ENCODE data around the gene TBX3.

Gene TBX3

DNA sequence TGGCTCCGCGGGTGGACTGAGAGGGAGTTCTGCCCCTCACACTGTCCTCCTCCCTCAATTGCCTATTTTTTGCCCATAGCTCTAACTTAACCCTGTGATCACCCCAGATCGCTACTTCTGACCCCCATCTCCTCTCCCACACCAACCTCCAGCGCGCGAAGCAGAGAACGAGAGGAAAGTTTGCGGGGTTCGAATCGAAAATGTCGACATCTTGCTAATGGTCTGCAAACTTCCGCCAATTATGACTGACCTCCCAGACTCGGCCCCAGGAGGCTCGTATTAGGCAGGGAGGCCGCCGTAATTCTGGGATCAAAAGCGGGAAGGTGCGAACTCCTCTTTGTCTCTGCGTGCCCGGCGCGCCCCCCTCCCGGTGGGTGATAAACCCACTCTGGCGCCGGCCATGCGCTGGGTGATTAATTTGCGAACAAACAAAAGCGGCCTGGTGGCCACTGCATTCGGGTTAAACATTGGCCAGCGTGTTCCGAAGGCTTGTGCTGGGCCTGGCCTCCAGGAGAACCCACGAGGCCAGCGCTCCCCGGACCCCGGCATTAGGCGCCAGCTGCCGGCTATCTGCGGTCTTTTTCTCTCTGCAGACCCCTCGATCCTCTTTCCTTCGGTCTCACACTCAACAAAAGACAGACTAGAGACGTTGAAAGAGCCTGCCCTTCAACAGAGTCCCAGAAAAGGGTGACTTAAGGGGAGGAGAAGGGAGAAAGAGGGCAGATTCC is 3.0 kb upstream of the TBX3 start:
- Histone ChIP-seq H3K27ac (ENCODE audit: low read length) (no peak overlapping the region), H3K4me3 (ENCODE audit: low read length) (no peak overlapping the region), H3K9ac (ENCODE audit: low read length) (no peak overlapping the region), H3K27me3 (ENCODE audit: control insufficient read depth, insufficient read depth, low read length) (peaks cover 97% of the 10 kb centered on the region), H3K4me1 (ENCODE audit: control insufficient read depth, low read depth, low read length) (peaks cover 28% of the 10 kb centered on the region), H3K36me3 (ENCODE audit: control insufficient read depth, low read depth, low read length) (no peaks in the 10 kb centered on the region), H3K9me3 (ENCODE audit: control insufficient read depth, low read depth, low read length) (no peaks in the 10 kb centered on the region)

DNA sequence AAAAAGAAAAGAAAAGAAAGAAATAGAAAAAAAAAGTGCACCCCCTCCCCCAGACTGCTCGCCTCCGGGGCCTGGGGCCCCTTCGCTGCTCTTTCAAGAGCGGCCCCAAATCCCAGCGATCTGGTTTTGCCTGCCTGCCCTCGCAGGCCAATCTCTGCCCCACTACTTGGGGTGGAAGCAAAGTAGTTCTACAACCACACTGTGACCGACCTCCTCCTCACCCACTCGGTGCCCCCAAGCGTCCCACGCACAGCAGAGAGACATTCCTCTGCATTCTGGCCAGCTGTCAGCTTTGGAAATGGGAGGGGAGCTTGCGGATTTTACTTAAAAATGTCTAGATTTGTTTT is 2.4 kb upstream of the TBX3 start:
- H3K4me3 ChIP-seq (ENCODE audit: low read length), result no peak overlapping the region
- no peak overlapping the region for H3K27ac ChIP-seq (ENCODE audit: low read length)
- H3K9ac ChIP-seq (ENCODE audit: low read length), result no peak overlapping the region
- peaks cover 28% of the 10 kb centered on the region for H3K4me1 ChIP-seq (ENCODE audit: control insufficient read depth, low read depth, low read length)
- H3K9me3 ChIP-seq (ENCODE audit: control insufficient read depth, low read depth, low read length), result peaks cover under 1% of the 10 kb centered on the region
- H3K36me3 ChIP-seq (ENCODE audit: control insufficient read depth, low read depth, low read length), result no peaks in the 10 kb centered on the region
- peaks cover 97% of the 10 kb centered on the region for H3K27me3 ChIP-seq (ENCODE audit: control insufficient read depth, insufficient read depth, low read length)

DNA sequence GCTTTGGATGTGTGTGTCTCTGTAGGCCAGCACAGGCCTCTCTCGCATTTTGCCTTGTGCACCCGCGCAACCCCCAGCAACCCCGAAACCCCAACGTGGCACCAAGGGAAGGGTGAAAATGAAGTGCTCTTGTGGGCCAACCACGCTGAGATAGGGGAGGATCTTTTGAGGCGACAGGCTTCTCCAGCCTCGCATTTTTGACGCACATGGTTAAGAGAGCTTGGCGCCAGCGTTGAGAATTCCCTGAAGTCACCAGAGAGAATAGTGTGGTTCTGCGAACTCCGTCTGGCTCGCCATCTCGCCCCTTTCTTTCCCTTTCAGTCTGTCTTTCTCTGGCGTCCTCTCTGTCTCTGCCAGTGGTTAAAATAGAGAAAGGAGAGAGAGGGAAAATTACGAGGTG is 1.9 kb upstream of the TBX3 start:
- Histone ChIP-seq H3K9ac (ENCODE audit: low read length) (no peak overlapping the region), H3K36me3 (ENCODE audit: control insufficient read depth, low read depth, low read length) (no peaks in the 10 kb centered on the region), H3K4me1 (ENCODE audit: control insufficient read depth, low read depth, low read length) (peaks cover 28% of the 10 kb centered on the region), H3K9me3 (ENCODE audit: control insufficient read depth, low read depth, low read length) (peaks cover 4% of the 10 kb centered on the region), H3K27me3 (ENCODE audit: control insufficient read depth, insufficient read depth, low read length) (peaks cover 97% of the 10 kb centered on the region), H3K27ac (ENCODE audit: low read length) (no peak overlapping the region), H3K4me3 (ENCODE audit: low read length) (peak overlapping the region; percentile 61)

DNA sequence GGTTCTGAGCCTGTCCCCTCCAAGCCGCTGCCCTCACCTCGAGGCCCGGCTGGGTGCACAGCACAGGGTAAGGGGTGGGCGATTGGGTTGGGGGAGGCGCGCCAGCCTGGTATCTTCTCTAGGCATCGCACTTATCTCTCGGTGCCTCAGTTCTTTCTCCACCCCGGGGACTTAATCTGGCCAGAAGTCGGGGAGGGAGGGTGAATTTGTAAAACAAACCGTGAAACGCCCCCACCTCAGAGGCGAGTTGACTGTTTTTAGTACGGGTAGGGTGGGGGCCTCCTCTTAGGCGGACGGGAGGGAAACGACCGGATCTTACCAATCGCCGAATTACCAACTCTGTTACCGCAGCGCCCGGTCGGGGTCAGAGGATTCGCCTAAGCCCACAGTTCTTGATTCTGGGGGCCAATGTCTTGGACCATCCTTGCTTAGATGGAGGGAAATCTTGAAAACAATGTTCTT is 1.4 kb upstream of the TBX3 start:
- peaks cover 28% of the 10 kb centered on the region for H3K4me1 ChIP-seq (ENCODE audit: control insufficient read depth, low read depth, low read length)
- peaks cover 4% of the 10 kb centered on the region for H3K9me3 ChIP-seq (ENCODE audit: control insufficient read depth, low read depth, low read length)
- H3K9ac ChIP-seq (ENCODE audit: low read length), result no peak overlapping the region
- no peak overlapping the region for H3K27ac ChIP-seq (ENCODE audit: low read length)
- peak overlapping the region; percentile 61 for H3K4me3 ChIP-seq (ENCODE audit: low read length)
- H3K27me3 ChIP-seq (ENCODE audit: control insufficient read depth, insufficient read depth, low read length), result peaks cover 97% of the 10 kb centered on the region
- no peaks in the 10 kb centered on the region for H3K36me3 ChIP-seq (ENCODE audit: control insufficient read depth, low read depth, low read length)

DNA sequence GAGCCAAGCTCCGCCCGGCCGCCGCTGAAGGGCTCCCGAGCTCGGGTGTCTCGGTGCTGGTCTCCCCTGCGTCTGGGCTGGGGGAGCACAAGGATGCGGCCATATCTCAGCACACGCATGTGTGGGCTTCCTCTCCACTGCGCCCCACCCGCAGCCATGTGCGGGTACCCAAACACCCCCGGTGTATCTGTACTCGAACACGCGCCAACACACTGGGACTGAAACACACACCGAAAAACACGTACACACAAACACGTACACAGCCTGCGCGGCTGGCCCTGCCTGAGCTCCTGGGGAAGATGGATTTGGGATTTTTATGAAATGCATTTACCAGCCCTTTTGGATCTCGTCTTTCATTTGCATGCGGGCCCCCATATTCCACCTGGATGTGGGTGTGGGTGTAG is 897 bp upstream of the TBX3 start:
- Histone ChIP-seq H3K9ac (ENCODE audit: low read length) (peak overlapping the region; percentile 23), H3K27ac (ENCODE audit: low read length) (no peak overlapping the region), H3K4me3 (ENCODE audit: low read length) (peak overlapping the region; percentile 61), H3K36me3 (ENCODE audit: control insufficient read depth, low read depth, low read length) (no peaks in the 10 kb centered on the region), H3K4me1 (ENCODE audit: control insufficient read depth, low read depth, low read length) (peaks cover 31% of the 10 kb centered on the region), H3K27me3 (ENCODE audit: control insufficient read depth, insufficient read depth, low read length) (peaks cover 97% of the 10 kb centered on the region), H3K9me3 (ENCODE audit: control insufficient read depth, low read depth, low read length) (peaks cover 4% of the 10 kb centered on the region)

DNA sequence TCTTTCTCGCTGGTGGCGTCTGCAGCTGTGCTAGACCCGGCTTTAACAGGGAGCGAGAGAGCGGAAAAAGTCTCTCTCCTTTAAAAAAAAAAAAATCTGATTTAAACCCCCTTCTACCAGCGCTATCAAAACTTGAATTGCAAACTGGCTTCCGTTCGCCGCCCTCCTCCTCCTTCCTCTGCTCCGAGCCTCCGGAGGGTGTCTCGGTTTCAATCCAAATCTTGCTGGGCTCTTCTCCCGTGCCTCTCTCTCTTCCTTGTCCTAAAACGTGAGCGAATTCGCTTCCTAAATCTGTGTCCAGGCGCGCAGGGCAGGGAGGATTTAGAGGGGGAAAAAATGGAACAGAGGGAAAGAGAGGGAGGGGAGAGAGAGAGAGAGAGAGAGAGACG is 272 bp downstream of the TBX3 start:
- peaks cover 97% of the 10 kb centered on the region for H3K27me3 ChIP-seq (ENCODE audit: control insufficient read depth, insufficient read depth, low read length)
- H3K4me3 ChIP-seq (ENCODE audit: low read length), result peak overlapping the region; percentile 61
- no peak overlapping the region for H3K27ac ChIP-seq (ENCODE audit: low read length)
- H3K4me1 ChIP-seq (ENCODE audit: control insufficient read depth, low read depth, low read length), result peaks cover 43% of the 10 kb centered on the region
- H3K36me3 ChIP-seq (ENCODE audit: control insufficient read depth, low read depth, low read length), result no peaks in the 10 kb centered on the region
- peaks cover 4% of the 10 kb centered on the region for H3K9me3 ChIP-seq (ENCODE audit: control insufficient read depth, low read depth, low read length)
- H3K9ac ChIP-seq (ENCODE audit: low read length), result no peak overlapping the region

DNA sequence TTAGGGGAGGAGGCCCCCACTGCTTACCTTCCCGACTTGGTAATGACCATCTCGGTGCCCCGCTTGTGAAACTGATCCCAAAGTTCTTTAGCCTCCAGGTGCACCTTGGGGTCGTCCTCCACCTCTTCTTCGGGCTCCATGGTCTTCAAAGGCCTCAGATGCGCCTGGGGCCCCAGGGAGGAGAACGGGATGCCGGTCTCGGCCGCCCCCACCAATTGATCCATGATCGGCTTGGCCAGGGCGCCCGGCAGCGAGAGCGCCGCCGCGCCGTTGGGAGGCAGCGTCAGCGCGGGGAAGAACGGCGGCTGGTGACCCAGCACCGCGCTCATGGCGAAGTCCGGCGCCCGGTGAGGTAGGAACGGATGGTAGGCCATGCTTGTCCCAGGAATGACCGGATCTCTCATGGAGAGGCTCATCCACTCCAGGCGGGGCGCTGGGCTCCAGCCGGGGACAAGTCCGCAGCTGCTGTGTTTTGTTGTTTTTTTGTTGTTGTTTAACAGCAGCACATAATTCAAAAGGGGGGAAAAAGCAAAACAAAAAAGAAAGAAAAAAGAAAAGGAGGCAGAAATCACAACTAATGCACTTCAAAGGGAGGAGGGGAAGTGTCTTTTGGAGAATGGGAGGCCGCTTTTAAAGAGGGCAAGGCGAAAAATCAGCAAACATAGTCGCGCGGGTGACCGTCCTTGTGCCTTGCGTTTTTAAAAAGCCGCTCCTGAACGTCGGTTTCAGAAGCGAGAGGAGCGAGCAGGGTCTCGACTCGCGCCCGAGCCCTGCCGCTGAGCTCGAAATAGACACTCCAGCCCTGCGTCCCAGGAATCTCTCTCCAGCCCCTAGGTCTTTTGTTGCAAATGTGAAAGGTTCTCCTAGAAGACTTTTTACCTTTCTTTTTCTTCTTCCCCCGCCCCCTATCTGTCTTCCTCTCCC is 928 bp downstream of the TBX3 start:
- Histone ChIP-seq H3K27ac (ENCODE audit: low read length) (no peak overlapping the region), H3K9ac (ENCODE audit: low read length) (no peak overlapping the region), H3K36me3 (ENCODE audit: control insufficient read depth, low read depth, low read length) (no peaks in the 10 kb centered on the region), H3K4me3 (ENCODE audit: low read length) (peak overlapping the region; percentile 61), H3K9me3 (ENCODE audit: control insufficient read depth, low read depth, low read length) (peaks cover 4% of the 10 kb centered on the region), H3K27me3 (ENCODE audit: control insufficient read depth, insufficient read depth, low read length) (peaks cover 97% of the 10 kb centered on the region), H3K4me1 (ENCODE audit: control insufficient read depth, low read depth, low read length) (peaks cover 43% of the 10 kb centered on the region)

DNA sequence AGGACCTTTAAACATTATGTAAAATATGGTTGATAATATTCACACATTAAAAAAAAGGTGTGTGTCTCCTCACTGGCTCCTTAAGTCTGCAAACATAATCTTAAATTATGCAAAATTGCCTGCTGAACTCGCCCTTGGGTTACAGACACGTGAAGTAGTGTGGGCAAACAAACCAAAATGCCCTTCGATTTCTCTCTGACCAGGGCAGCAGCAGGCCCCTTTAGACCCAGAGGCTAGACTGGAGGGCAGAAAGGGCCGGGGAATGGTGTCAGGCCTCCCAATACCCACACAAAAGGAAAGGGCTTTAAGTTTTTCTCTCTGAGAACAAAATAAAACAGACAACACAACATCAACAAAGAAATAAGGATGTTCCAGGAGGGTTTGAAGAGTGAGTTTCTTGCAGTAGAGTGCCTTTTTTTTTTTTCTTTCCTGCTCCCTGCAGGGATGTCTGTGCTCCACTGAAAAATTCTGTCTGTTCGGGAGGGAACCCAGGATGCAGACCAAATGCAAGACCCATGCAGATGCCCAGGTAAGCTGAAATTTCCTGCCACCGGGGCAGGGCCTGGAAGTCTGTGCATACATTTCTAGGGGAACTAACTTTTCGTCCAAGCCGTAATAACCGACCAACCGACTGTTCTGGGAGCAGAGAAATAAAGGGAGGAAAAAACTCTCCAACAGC is 1.7 kb downstream of the TBX3 start:
- Histone ChIP-seq H3K36me3 (ENCODE audit: control insufficient read depth, low read depth, low read length) (no peaks in the 10 kb centered on the region), H3K27me3 (ENCODE audit: control insufficient read depth, insufficient read depth, low read length) (peaks cover 97% of the 10 kb centered on the region), H3K9ac (ENCODE audit: low read length) (no peak overlapping the region), H3K27ac (ENCODE audit: low read length) (no peak overlapping the region), H3K4me1 (ENCODE audit: control insufficient read depth, low read depth, low read length) (peaks cover 42% of the 10 kb centered on the region), H3K9me3 (ENCODE audit: control insufficient read depth, low read depth, low read length) (peaks cover 4% of the 10 kb centered on the region), H3K4me3 (ENCODE audit: low read length) (no peak overlapping the region)

DNA sequence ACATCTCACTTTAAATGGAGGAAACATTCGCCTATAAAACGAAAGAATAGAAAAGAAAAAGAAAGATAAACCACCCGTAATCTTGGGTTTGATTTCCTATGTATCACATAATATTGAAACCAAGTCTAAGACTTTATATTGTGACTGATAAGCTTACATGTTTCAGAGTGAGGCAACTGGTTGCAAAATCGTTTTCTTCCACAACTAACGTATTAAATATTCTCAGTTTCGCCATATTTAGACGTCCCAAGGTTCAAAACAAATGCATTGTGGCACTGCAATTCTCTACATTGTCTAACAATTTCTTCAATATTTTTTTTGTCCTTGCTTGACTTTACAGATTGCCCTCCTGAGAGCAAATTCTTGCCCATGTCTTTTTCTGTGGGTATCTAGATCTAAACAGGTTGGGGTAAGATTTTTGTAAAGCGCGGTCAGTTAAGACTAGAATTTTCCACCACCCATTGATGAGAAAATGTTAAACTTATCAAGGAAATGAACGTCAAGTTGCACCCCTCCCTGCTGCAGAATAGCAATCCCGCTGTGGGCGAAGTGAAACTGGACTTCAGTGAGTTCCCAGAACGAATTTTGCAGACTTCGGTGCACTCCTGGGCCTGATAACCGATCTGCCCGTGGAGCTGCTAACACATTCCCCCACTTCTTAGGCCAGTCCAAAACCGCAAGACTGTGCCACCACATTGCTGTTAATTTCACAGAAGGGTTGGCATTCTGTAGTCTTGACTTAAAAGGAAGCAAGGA is 2.7 kb downstream of the TBX3 start:
- Histone ChIP-seq H3K36me3 (ENCODE audit: control insufficient read depth, low read depth, low read length) (no peaks in the 10 kb centered on the region), H3K27me3 (ENCODE audit: control insufficient read depth, insufficient read depth, low read length) (peaks cover 97% of the 10 kb centered on the region), H3K27ac (ENCODE audit: low read length) (no peak overlapping the region), H3K4me1 (ENCODE audit: control insufficient read depth, low read depth, low read length) (peaks cover 43% of the 10 kb centered on the region), H3K9ac (ENCODE audit: low read length) (no peak overlapping the region), H3K9me3 (ENCODE audit: control insufficient read depth, low read depth, low read length) (peaks cover 4% of the 10 kb centered on the region), H3K4me3 (ENCODE audit: low read length) (no peak overlapping the region)

DNA sequence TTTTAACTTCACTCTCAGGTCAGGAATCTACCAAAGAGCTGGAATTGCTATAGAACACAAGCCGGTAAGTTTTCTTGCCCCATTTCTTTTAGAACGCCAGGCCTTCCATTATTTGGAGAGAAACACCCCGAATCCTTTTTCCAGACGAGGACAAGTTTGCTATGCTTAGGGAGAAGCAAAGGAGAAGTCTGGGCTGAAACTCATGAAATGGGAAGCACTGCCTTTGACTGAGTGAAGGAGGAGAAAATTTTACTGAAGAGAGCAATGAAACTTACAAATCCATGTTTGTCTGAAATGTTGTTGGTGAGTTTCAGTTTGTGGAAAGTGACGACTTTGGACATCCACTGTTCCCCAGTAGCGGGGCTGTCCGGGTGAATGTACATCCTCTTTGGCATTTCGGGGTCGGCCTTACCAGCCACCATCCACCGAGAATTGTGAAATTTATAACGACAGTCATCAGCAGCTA is 3.3 kb downstream of the TBX3 start:
- H3K27me3 ChIP-seq (ENCODE audit: control insufficient read depth, insufficient read depth, low read length), result peaks cover 97% of the 10 kb centered on the region
- H3K27ac ChIP-seq (ENCODE audit: low read length), result no peak overlapping the region
- H3K9ac ChIP-seq (ENCODE audit: low read length), result no peak overlapping the region
- H3K36me3 ChIP-seq (ENCODE audit: control insufficient read depth, low read depth, low read length), result no peaks in the 10 kb centered on the region
- peaks cover 4% of the 10 kb centered on the region for H3K9me3 ChIP-seq (ENCODE audit: control insufficient read depth, low read depth, low read length)
- H3K4me3 ChIP-seq (ENCODE audit: low read length), result no peak overlapping the region
- H3K4me1 ChIP-seq (ENCODE audit: control insufficient read depth, low read depth, low read length), result peaks cover 47% of the 10 kb centered on the region

DNA sequence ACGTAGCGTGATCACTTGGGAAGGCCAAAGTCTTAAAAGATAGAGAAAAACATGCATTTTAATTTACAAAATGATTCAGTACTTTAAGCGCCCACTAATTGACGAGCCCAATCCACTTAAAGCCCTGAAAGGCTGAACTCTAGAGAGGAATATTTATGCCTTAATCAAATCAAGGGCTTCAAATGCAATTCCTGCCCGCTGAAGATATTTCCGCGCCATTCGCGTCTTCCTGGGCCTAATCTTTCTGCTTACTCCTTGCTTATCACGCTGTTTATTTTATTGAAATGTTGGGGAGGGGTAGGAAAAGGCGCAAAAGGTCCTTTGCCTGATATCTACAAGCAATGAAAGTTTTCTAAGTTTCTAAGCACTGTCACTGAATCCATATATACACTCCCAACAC is 4.0 kb downstream of the TBX3 start:
- Histone ChIP-seq H3K9ac (ENCODE audit: low read length) (no peak overlapping the region), H3K36me3 (ENCODE audit: control insufficient read depth, low read depth, low read length) (no peaks in the 10 kb centered on the region), H3K4me3 (ENCODE audit: low read length) (no peak overlapping the region), H3K27ac (ENCODE audit: low read length) (no peak overlapping the region), H3K4me1 (ENCODE audit: control insufficient read depth, low read depth, low read length) (peaks cover 46% of the 10 kb centered on the region), H3K27me3 (ENCODE audit: control insufficient read depth, insufficient read depth, low read length) (peaks cover 97% of the 10 kb centered on the region), H3K9me3 (ENCODE audit: control insufficient read depth, low read depth, low read length) (peaks cover 4% of the 10 kb centered on the region)

All from iPS-18a (cell line).